ENCODE data around the gene CCDC121. TPM values are rescaled to one million over a fixed set of nuclear protein-coding genes. Genes with fewer than 3 reads are reported as not detected.

The CCDC121 gene
- total and polyA plus RNA-seq, 9 of the 15 experiments (the other 6 are each of a cell fraction or from before 2014, with no cell fraction given): 2.2 to 4.7 (median 4.1) TPM

GRCh38 chr2:27582695-27583389 is 46.0 kb downstream of the CCDC121 start, which contains the start of gene ZNF512 (continued):
- TF ChIP-seq, protein P1, sequence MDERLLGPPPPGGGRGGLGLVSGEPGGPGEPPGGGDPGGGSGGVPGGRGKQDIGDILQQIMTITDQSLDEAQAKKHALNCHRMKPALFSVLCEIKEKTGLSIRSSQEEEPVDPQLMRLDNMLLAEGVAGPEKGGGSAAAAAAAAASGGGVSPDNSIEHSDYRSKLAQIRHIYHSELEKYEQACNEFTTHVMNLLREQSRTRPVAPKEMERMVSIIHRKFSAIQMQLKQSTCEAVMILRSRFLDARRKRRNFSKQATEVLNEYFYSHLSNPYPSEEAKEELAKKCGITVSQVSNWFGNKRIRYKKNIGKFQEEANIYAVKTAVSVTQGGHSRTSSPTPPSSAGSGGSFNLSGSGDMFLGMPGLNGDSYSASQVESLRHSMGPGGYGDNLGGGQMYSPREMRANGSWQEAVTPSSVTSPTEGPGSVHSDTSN (CRISPR knock-in tag; IDR thresholded peaks at IDR 0.05; ENCODE audit: low read depth): no peak
- TF ChIP-seq, protein P1 (tag; conservative IDR thresholded peaks at IDR 0.05; ENCODE audit: low read depth): no peak
- TF ChIP-seq HSF4 (CRISPR knock-in tag; IDR thresholded peaks at IDR 0.05; ENCODE audit: borderline replicate concordance) (0 out of 2 replicates have a peak, but pooled peaks have one; percentile 26), MNT (conservative IDR thresholded peaks at IDR 0.05) (peak; percentile 78 to 89), SETDB1 (IDR thresholded peaks at IDR 0.05; ENCODE audit: low read length) (peak; percentile 87), MECOM (CRISPR knock-in tag; IDR thresholded peaks at IDR 0.05) (no peak), MBD2 (IDR thresholded peaks at IDR 0.05; ENCODE audit: borderline replicate concordance, low read depth) (no peak; the same call in 1 of the 2 replicates), NBN (IDR thresholded peaks at IDR 0.05; ENCODE audit: low read depth) (peak; percentile 47; the same call in 1 of the 2 replicates), NR2C2 (CRISPR knock-in tag; IDR thresholded peaks at IDR 0.05) (peak; percentile 77; the same call in 1 of the 2 replicates), NR2C2 (tag; IDR thresholded peaks at IDR 0.05) (peak; percentile 85), HINFP (tag; conservative IDR thresholded peaks at IDR 0.05; ENCODE audit: low read depth) (peak; percentile 97), POLR2H (tag; IDR thresholded peaks at IDR 0.05; ENCODE audit: low read depth) (peak; percentile 88), SMARCE1 (IDR thresholded peaks at IDR 0.05) (peak; percentile 53; the same call in 1 of the 2 replicates), KHSRP (IDR thresholded peaks at IDR 0.05) (no peak), ETS1 (conservative IDR thresholded peaks at IDR 0.05; ENCODE audit: control insufficient read depth, low read depth, low read length) (peak; percentile 68; the same call in 1 of the 2 replicates), MTF1 (CRISPR knock-in tag; IDR thresholded peaks at IDR 0.05; ENCODE audit: borderline replicate concordance) (no peak), C11orf30 (IDR thresholded peaks at IDR 0.05; ENCODE audit: low read depth) (peak; percentile 24; the same call in 1 of the 2 replicates), GTF2E2 (tag; IDR thresholded peaks at IDR 0.05) (peak; percentile 92; the same call in 1 of the 2 replicates), ZC3H11A (IDR thresholded peaks at IDR 0.05; ENCODE audit: low read depth, low read length) (no peak), ZBTB17 (CRISPR knock-in tag; IDR thresholded peaks at IDR 0.05) (peak; percentile 24; the same call in 1 of the 2 replicates), NFRKB (IDR thresholded peaks at IDR 0.05; ENCODE audit: low read depth) (no peak; the same call in none of the 2 replicates), CCNT2 (IDR thresholded peaks at IDR 0.05; ENCODE audit: borderline replicate concordance, extremely low read depth, insufficient read length, low read depth, low read length) (peak; percentile 39)

Data from K562 (cell line).